CD8-positive, alpha-beta memory T cell (primary cell): ENCODE measurements around the gene TSPAN10. TPM values are rescaled to one million over a fixed set of nuclear protein-coding genes. Genes with fewer than 3 reads are reported as not detected.
A peak's percentile ranks its signal among the peaks of the same experiment; 100 is the strongest.

Experiments used
- CTCF ChIA-PET: fragments of 350-600 bp; sonication (Branson Sonifier 250); formaldehyde crosslinking; loops from one replicate; lab custom pipeline; 2021; ENCODE audit warnings: antibody characterized with exemption; lab: Charles Lee
- POLR2A ChIA-PET: fragments of 350-600 bp; sonication (Branson Sonifier 250); formaldehyde crosslinking; loops from one replicate; lab custom pipeline; 2021; ENCODE audit warnings: antibody characterized with exemption; lab: Charles Lee
- DNase-seq, 5 donors: peaks; one replicate each; pipeline versions ENCODE4 v3.0.0 to v3.0.0-alpha.2; 2020 to 2022; ENCODE audit warnings: mixed read lengths in 1 of 5
- H3K27ac ChIP-seq: one replicate; pipeline ENCODE4 v1.7.0; 2013; ENCODE audit warnings: low read depth, mild to moderate bottlenecking, low read length, moderate library complexity
- H3K27me3 ChIP-seq: 2 replicates; pipeline ENCODE4 v1.7.0; 2013; ENCODE audit warnings: low read length, mild to moderate bottlenecking; ENCODE audit not compliant: insufficient read depth, poor library complexity, severe bottlenecking
- H3K36me3 ChIP-seq: 2 replicates; pipeline ENCODE4 v1.7.0; 2013; ENCODE audit warnings: mild to moderate bottlenecking, low read length, moderate library complexity; ENCODE audit not compliant: insufficient read depth
- H3K4me1 ChIP-seq: 2 replicates; pipeline ENCODE4 v1.7.0; 2013; ENCODE audit warnings: mild to moderate bottlenecking, low read length, moderate library complexity; ENCODE audit not compliant: insufficient read depth
- H3K4me3 ChIP-seq: 2 replicates; pipeline ENCODE4 v1.7.0; 2013; ENCODE audit warnings: mild to moderate bottlenecking, low read length
- H3K9me3 ChIP-seq: 2 replicates; pipeline ENCODE4 v1.7.0; 2013; ENCODE audit warnings: mild to moderate bottlenecking, low read length
- H3K27ac Mint-ChIP-seq, 8 donors: one replicate each; pipeline ENCODE4 v1.8.0; 2020 to 2021; ENCODE audit warnings: mixed read lengths in 8 of 8, mild to moderate bottlenecking in 6 of 8, inconsistent platforms in 3 of 8, moderate library complexity in 3 of 8
- H3K27me3 Mint-ChIP-seq, 2 donors: one replicate each; pipeline ENCODE4 v1.8.0; 2020 to 2021; ENCODE audit warnings: mixed read lengths in 2 of 2, mild to moderate bottlenecking in 1 of 2, moderate library complexity in 1 of 2
- H3K36me3 Mint-ChIP-seq, 3 donors: one replicate each; pipeline ENCODE4 v1.8.0; 2020 to 2021; ENCODE audit warnings: mixed read lengths in 3 of 3, inconsistent platforms in 1 of 3, mild to moderate bottlenecking in 1 of 3
- H3K4me1 Mint-ChIP-seq, 3 donors: one replicate each; pipeline ENCODE4 v1.8.0; 2020 to 2021; ENCODE audit warnings: mixed read lengths in 3 of 3, inconsistent platforms in 1 of 3, mild to moderate bottlenecking in 1 of 3
- H3K4me3 Mint-ChIP-seq, 7 donors: one replicate each; pipeline ENCODE4 v1.8.0; 2020 to 2021; ENCODE audit warnings: mixed read lengths in 7 of 7, mild to moderate bottlenecking in 6 of 7, moderate library complexity in 4 of 7, inconsistent platforms in 2 of 7
- H3K9me3 Mint-ChIP-seq, 5 donors: one replicate each; pipeline ENCODE4 v1.8.0; 2020 to 2022; ENCODE audit warnings: mixed read lengths in 5 of 5, mild to moderate bottlenecking in 3 of 5, moderate library complexity in 2 of 5, inconsistent platforms in 1 of 5
- polyA plus RNA-seq: library from polyadenylated mRNA; unstranded; fragments of 300-500 nt; fragmentation: Illumina TruSeq; gene quantifications from one replicate; pipeline ENCODE4 v1.2.3, GENCODE V29; 2021
- total RNA-seq, 2 experiments: library from RNA; stranded (reverse); gene quantifications; one replicate each; pipeline ENCODE4 v1.2.3, GENCODE V29; 2021

Gene TSPAN10
- total and polyA plus RNA-seq, 3 experiments from 2014 or later: 0.31 to 0.49 (median 0.31) TPM

GRCh38 chr17:81648707-81649085 lies 11.7 kb downstream of the TSPAN10 start:
- peaks cover 0 to 4% (median 0%) of the 10 kb centered on the region in 3 donors for H3K36me3 Mint-ChIP-seq
- no peak for DNase-seq
- peaks cover 0 to 13% (median 3%) of the 10 kb centered on the region in 3 donors for H3K4me1 Mint-ChIP-seq
- no peaks in the 10 kb centered on the region for H3K9me3 Mint-ChIP-seq
- no peak overlapping the region for H3K4me3 Mint-ChIP-seq
- H3K36me3 ChIP-seq: no peaks in the 10 kb centered on the region
- POLR2A ChIA-PET: no interaction called here
- H3K27ac ChIP-seq: no peak overlapping the region
- H3K27ac Mint-ChIP-seq: peak overlapping the region in 1 of 8 donors; percentile 77
- H3K27me3 Mint-ChIP-seq: peaks cover 25 to 28% of the 10 kb centered on the region in 2 donors
- H3K27me3 ChIP-seq: no peaks in the 10 kb centered on the region
- no peaks in the 10 kb centered on the region for H3K9me3 ChIP-seq
- peaks cover 8% of the 10 kb centered on the region for H3K4me1 ChIP-seq
- no peak overlapping the region for H3K4me3 ChIP-seq
- CTCF ChIA-PET: no interaction called here

- POLR2A ChIA-PET: no interaction called here
- H3K27me3 ChIP-seq: no peaks in the 10 kb centered on the region
- CTCF ChIA-PET: no interaction called here
- H3K4me1 Mint-ChIP-seq: peaks cover 0 to 16% (median 3%) of the 10 kb centered on the region in 3 donors
- H3K27ac Mint-ChIP-seq: no peak overlapping the region
- H3K27ac ChIP-seq: no peak overlapping the region
- peaks cover 25 to 29% of the 10 kb centered on the region in 2 donors for H3K27me3 Mint-ChIP-seq
- no peak overlapping the region for H3K4me3 Mint-ChIP-seq
- H3K36me3 Mint-ChIP-seq: peaks cover 0 to 4% (median 0%) of the 10 kb centered on the region in 3 donors
- no peaks in the 10 kb centered on the region for H3K36me3 ChIP-seq
- DNase-seq: no peak
- H3K9me3 ChIP-seq: no peaks in the 10 kb centered on the region
- H3K9me3 Mint-ChIP-seq: no peaks in the 10 kb centered on the region
- H3K4me1 ChIP-seq: peaks cover 9% of the 10 kb centered on the region
- no peak overlapping the region for H3K4me3 ChIP-seq
Observed at GRCh38 chr17:81650951-81651350, 14.0 kb downstream of the TSPAN10 start.

GRCh38 chr17:81651692-81652091 lies 14.7 kb downstream of the TSPAN10 start:
- Histone ChIP-seq H3K4me1 (peaks cover 9% of the 10 kb centered on the region), H3K9me3 (no peaks in the 10 kb centered on the region), H3K36me3 (no peaks in the 10 kb centered on the region), H3K27me3 (no peaks in the 10 kb centered on the region), H3K4me3 (no peak overlapping the region), H3K27ac (no peak overlapping the region)
- Mint-ChIP-seq H3K27me3 (peaks cover 25 to 29% of the 10 kb centered on the region in 2 donors), H3K27ac (peak overlapping the region in 1 of 8 donors; percentile 34), H3K4me3 (peak overlapping the region in 1 of 7 donors; percentile 64), H3K36me3 (peaks cover 0 to 4% (median 0%) of the 10 kb centered on the region in 3 donors), H3K4me1 (peaks cover 0 to 16% (median 3%) of the 10 kb centered on the region in 3 donors), H3K9me3 (no peaks in the 10 kb centered on the region)
- ChIA-PET CTCF (no interaction called here), POLR2A (no interaction called here)
- DNase-seq: no peak

GRCh38 chr17:81652906-81653771 lies 16.1 kb downstream of the TSPAN10 start:
- ChIA-PET CTCF (no interaction called here), POLR2A (interaction anchor here (0.6 kb wide), 1 partner anchor 219 kb away, joined by 3 read pairs; no protein-coding TSS in a partner anchor)
- no peak overlapping the region for H3K27ac Mint-ChIP-seq
- peak in 1 of 5 donors; percentile 20 for DNase-seq
- no peak overlapping the region for H3K4me3 ChIP-seq
- no peaks in the 10 kb centered on the region for H3K9me3 ChIP-seq
- H3K4me1 Mint-ChIP-seq: peaks cover 3 to 16% (median 6%) of the 10 kb centered on the region in 3 donors
- peaks cover 9% of the 10 kb centered on the region for H3K4me1 ChIP-seq
- peaks cover 20 to 24% of the 10 kb centered on the region in 2 donors for H3K27me3 Mint-ChIP-seq
- H3K4me3 Mint-ChIP-seq: peak overlapping the region in 4 of 7 donors; percentile 19 to 67 (median 45)
- H3K27ac ChIP-seq: no peak overlapping the region
- no peaks in the 10 kb centered on the region for H3K9me3 Mint-ChIP-seq
- no peaks in the 10 kb centered on the region for H3K36me3 ChIP-seq
- no peaks in the 10 kb centered on the region for H3K27me3 ChIP-seq
- H3K36me3 Mint-ChIP-seq: peaks cover 0 to 4% (median 0%) of the 10 kb centered on the region in 3 donors

GRCh38 chr17:81655378-81656117 lies 18.6 kb downstream of the TSPAN10 start:
- Mint-ChIP-seq H3K4me1 (peaks cover 3 to 16% (median 6%) of the 10 kb centered on the region in 3 donors), H3K27ac (no peak overlapping the region)

GRCh38 chr17:81656118-81656743 lies 19.2 kb downstream of the TSPAN10 start, which contains the start of gene PDE6G:
Gene PDE6G, minus strand, starts transcription at chr17:81656542. Its CDS starts 3,237 bp downstream, at chr17:81653305.
- peaks cover 0 to 4% (median 0%) of the 10 kb centered on the region in 3 donors for H3K36me3 Mint-ChIP-seq
- H3K9me3 Mint-ChIP-seq: no peaks in the 10 kb centered on the region
- ChIA-PET CTCF (interaction anchor here (1.3 kb wide), 1 partner anchor 10 kb away, joined by 3 read pairs; no protein-coding TSS in a partner anchor), POLR2A (no interaction called here)
- no peak within 1 kb of the TSS for H3K27ac ChIP-seq
- DNase-seq: no peak
- peaks cover 5 to 8% of the 10 kb centered on the region in 2 donors for H3K27me3 Mint-ChIP-seq
- peaks cover 9% of the 10 kb centered on the region for H3K4me1 ChIP-seq
- H3K9me3 ChIP-seq: no peaks in the 10 kb centered on the region
- H3K4me1 Mint-ChIP-seq: peaks cover 3 to 16% (median 6%) of the 10 kb centered on the region in 3 donors
- no peak within 1 kb of the TSS for H3K4me3 Mint-ChIP-seq
- no peak within 1 kb of the TSS for H3K4me3 ChIP-seq
- no peak within 1 kb of the TSS for H3K27ac Mint-ChIP-seq
- no peaks in the 10 kb centered on the region for H3K36me3 ChIP-seq
- no peaks in the 10 kb centered on the region for H3K27me3 ChIP-seq

More at GRCh38 chr17:81655378-81656117, 18.6 kb downstream of the TSPAN10 start:
- CTCF ChIA-PET: interaction anchor here (1.3 kb wide), 1 partner anchor 9 kb away, joined by 3 read pairs; no protein-coding TSS in a partner anchor
- Mint-ChIP-seq H3K27me3 (peaks cover 8% of the 10 kb centered on the region in 2 donors), H3K4me3 (no peak overlapping the region), H3K9me3 (no peaks in the 10 kb centered on the region), H3K36me3 (peaks cover 0 to 4% (median 0%) of the 10 kb centered on the region in 3 donors)
- no peak for DNase-seq
- H3K27me3 ChIP-seq: no peaks in the 10 kb centered on the region
- H3K9me3 ChIP-seq: no peaks in the 10 kb centered on the region
- POLR2A ChIA-PET: no interaction called here
- H3K27ac ChIP-seq: no peak overlapping the region
- no peaks in the 10 kb centered on the region for H3K36me3 ChIP-seq
- peaks cover 9% of the 10 kb centered on the region for H3K4me1 ChIP-seq
- H3K4me3 ChIP-seq: no peak overlapping the region

GRCh38 chr17:81656835-81657234 lies 19.8 kb downstream of the TSPAN10 start:
- ChIA-PET POLR2A (no interaction called here), CTCF (interaction anchor here (1.3 kb wide), 1 partner anchor 11 kb away, joined by 3 read pairs; no protein-coding TSS in a partner anchor)
- DNase-seq: no peak
- H3K9me3 ChIP-seq: no peaks in the 10 kb centered on the region
- H3K27ac ChIP-seq: no peak overlapping the region
- Mint-ChIP-seq H3K4me3 (no peak overlapping the region), H3K36me3 (peaks cover 0 to 2% (median 0%) of the 10 kb centered on the region in 3 donors), H3K4me1 (peaks cover 3 to 14% (median 6%) of the 10 kb centered on the region in 3 donors), H3K27me3 (peaks cover 3 to 8% of the 10 kb centered on the region in 2 donors), H3K9me3 (no peaks in the 10 kb centered on the region), H3K27ac (no peak overlapping the region)
- H3K4me1 ChIP-seq: peaks cover 9% of the 10 kb centered on the region
- H3K4me3 ChIP-seq: no peak overlapping the region
- no peaks in the 10 kb centered on the region for H3K36me3 ChIP-seq
- H3K27me3 ChIP-seq: no peaks in the 10 kb centered on the region
